HG02981 (cell line): ENCODE measurements around the gene G6PC1.
"Not testable (repeated sequence)": the region's sequence is repeated elsewhere in the genome, so short reads cannot be mapped to it uniquely, and the experiment has no call there.

Experiments used
- ATAC-seq: cut with Tn5 transposase; IDR thresholded peaks from one replicate; pipeline ENCODE4 v1.9.1; 2021; ENCODE audit warnings: mild to moderate bottlenecking, moderate library complexity; ENCODE audit not compliant: unreplicated experiment

G6PC1 gene

DNA sequence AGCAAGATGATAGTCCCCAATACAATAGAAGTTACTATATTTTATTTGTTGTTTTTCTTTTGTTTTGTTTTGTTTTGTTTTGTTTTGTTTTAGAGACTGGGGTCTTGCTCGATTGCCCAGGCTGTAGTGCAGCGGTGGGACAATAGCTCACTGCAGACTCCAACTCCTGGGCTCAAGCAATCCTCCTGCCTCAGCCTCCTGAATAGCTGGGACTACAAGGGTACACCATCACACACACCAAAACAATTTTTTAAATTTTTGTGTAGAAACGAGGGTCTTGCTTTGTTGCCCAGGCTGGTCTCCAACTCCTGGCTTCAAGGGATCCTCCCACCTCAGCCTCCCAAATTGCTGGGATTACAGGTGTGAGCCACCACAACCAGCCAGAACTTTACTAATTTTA lies 618 bp upstream of the G6PC1 start:
- ATAC-seq, result not testable (repeated sequence)

- ATAC-seq, result no peak
Measured at GRCh38 chr17:42901535-42902229, 1.1 kb downstream of the G6PC1 start.

DNA sequence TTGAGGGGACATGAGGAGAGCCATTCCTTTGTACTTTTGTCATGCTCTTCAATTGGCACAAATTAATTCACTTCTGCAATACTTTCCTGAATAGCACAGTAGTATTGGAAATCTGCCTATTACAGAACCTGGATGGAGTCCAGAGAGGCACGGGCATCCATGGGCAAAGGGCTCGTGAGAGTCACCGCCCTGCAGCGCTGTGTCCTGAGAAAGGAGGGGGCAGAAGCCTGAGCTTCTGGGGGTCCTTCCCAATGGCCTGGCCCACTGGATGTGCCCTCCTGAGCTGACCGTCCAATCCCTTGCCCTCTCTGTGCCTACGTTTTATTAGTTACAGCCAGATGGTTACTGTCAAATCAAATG lies 3.5 kb downstream of the G6PC1 start:
- no peak for ATAC-seq

GRCh38 chr17:42906772-42907446 lies 6.3 kb downstream of the G6PC1 start:
- no peak for ATAC-seq

DNA sequence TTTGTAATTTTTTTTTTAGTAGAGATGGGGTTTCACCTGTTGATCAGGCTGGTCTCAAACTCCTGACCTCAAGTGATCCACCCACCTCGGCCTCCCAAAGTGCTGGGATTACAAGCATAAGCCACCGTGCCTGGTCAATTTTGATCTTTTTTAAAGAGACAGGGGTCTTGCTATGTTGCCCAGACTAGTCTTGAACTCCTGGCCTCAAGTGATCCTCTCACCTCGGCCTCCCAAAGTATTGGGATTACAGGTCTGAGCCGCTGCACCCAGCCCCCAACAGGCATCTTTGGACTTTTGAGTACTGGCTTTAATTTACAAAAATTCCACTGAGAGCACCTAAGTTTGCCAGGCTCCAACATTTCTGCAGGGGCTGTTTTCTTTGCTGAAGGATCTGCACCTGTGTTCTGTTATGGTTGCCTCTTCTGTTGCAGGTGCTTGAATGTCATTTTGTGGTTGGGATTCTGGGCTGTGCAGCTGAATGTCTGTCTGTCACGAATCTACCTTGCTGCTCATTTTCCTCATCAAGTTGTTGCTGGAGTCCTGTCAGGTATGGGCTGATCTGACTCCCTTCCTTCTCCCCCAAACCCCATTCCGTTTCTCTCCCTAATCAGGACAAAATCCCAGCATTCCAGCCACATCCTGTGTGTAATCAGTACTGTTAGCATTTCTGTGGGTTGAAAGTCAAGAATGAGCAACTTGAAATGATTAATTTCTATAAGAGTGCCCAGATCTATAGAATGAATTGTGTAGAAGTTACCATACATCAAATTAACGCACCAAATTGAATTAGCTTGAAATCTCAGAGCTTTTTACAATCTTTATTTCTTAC lies 8.5 kb downstream of the G6PC1 start:
- no peak for ATAC-seq

- no peak for ATAC-seq
Measured at GRCh38 chr17:42913522-42913921, 12.9 kb downstream of the G6PC1 start.

- no peak for ATAC-seq
Measured at GRCh38 chr17:42913981-42914617, 13.5 kb downstream of the G6PC1 start.

- not testable (repeated sequence) for ATAC-seq
Measured at GRCh38 chr17:42915288-42915687, 14.7 kb downstream of the G6PC1 start.

- not testable (repeated sequence) for ATAC-seq
Measured at GRCh38 chr17:42916388-42917235, 16.0 kb downstream of the G6PC1 start.

- ATAC-seq, result no peak
Measured at GRCh38 chr17:42917236-42917603, 16.6 kb downstream of the G6PC1 start.

DNA sequence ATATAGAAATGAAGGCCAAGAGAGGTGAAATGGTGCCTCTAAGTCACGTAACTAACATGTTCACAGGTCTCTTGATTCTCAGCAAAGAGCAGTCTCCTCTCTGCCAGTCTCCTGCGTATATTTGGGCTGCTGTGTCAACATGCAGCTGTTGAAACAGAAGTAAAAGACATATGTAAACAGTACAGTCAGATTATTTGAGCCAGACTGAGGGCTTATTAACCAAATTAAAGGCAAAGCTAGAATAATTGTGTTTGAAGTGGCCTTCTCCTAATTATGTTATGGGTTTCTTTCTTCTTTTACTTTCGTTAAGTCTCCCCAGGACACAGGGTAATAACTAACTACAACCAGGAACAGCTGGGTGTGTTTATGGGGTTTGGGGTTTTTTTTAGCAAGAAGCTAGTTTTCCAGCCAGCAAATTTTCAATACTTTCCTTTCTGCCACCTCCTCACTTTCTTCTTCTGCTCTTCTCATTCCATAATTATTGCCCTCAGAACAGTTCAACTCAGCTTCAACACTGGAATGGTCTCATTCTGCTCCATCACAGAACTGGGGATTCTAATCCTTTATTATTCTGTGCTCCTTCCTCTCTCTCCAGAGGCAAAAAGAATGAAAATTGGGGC lies 18.4 kb downstream of the G6PC1 start:
- ATAC-seq, result no peak

DNA sequence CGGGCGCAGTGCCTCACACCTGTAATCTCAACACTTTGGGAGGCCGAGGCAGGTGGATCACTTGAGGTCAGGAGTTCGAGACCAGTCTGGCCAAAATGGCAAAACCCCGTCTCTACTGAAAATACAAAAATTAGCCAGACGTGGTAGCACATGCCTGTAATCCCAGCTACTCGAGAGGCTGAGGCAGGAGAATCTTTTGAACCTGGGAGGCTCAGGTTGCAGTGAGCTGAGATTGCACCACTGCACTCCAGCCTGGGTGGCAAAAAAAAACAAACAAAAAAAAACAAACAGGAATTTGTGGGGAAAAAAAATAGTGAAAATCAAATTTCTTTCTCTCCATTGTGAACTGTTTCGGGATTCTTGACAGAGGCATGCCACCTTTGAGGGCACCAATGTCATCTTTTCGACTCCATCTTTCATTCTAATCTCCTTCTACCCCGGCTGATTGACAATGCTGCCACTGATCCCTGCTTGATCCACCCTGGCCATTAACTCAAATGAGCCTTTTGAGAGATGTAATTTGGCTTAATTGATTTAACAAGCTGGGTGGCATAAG lies 19.0 kb downstream of the G6PC1 start:
- ATAC-seq, result not testable (repeated sequence)

GRCh38 chr17:42920106-42920900 lies 19.7 kb downstream of the G6PC1 start:
- ATAC-seq, result no peak

DNA sequence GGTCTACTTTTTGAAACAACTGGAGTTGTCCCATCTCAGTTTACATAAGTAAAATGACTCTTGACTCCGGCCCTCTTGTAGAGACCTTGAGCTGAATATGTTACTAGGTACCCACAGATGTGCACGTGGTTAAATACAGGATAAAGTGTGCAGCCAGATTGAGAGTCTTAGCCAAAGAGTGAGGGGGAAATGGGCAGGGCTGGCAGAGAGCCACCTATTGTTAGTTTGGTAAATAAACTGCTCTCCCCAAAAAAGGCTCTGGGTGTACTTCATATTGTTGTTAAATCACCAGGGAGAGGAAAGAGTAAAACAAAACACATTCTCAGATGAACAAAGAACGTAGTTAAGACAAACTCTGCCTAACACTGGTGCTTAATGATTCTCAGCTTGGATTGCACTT lies 20.3 kb downstream of the G6PC1 start:
- no peak for ATAC-seq

DNA sequence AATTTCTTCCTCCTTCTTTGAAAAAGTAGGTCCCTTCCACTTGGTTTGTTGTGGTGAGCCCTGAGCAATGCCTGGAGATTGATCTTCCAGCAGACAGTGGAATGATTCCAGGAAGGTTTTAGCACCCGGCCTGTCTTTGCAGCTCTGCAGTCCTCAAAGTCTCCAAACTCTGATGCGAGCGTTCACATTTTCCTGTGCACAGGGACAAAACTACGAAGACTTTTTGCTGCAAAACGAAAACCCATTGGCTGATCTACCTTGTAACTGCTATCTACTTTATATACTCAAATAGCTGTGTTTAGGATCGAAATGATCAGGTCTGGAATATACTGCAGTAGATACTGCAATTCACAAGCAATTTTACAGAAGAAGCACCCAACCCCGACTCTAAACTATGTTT lies 21.7 kb downstream of the G6PC1 start:
- ATAC-seq, result no peak

- ATAC-seq, result not testable (repeated sequence)
Measured at GRCh38 chr17:42923472-42923871, 22.9 kb downstream of the G6PC1 start.

DNA sequence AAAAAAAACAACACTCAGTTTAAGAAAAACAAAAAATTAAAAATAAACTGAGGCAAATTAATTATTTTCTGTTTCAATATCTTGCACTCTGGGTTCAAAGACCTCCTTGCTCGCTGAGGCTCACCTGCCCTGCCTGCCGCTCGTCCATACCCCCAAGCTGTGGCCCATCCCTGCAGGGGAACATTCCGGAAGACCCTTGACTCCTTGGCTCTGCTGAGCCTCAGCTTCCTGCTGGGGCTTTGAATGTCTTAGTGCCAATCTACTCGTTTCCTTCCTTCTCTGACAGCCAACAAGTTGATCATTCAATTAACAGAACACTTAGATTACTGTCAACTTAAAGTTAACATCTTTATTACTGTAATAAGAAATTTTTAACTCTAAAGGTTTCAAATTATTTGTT lies 24.3 kb downstream of the G6PC1 start:
- no peak for ATAC-seq

DNA sequence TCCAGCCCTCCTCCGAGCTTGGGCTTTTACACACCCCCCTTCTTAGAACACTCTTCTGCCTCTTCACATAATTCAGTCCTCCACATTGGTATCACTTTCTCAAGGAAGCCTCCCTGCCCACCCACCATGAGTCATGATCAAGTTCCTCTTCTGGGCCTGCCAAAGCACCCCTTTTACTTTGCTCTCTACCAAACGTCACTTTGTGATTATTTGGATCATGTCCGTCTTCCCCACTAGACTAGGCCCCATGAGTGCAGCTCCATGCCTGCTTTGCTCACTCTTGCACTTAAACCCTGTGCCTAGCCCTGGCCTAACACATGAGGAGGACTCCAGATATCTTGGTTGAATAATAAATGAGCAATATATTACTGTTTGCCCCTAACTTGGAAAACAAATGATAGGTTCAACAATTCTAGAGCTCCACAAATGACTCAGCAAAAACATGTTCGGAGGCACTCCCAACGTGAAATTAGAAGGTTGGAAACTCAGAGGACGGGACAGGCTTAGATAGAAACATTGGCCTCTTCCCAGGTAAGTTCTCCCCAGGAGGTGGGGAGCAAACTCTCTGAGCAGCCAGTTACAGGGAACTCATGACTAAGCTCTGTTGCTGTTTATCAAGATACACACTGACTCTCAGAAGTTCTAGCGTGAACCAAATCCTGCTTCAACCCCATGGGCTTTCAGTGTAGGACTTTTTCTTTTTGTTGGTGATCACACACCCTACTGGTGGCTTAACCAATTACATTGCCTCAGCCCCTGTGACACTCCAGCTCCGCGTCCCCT lies 28.3 kb downstream of the G6PC1 start:
- no peak for ATAC-seq
